WTC11 (cell line): ENCODE results near the gene AGBL1. TPM values are rescaled to one million over a fixed set of nuclear protein-coding genes. Genes with fewer than 3 reads are reported as not detected.
A peak's percentile ranks its signal among the peaks of the same experiment; 100 is the strongest.

Source experiments
- ATAC-seq: fragments of 200-7000 bp; cut with Tn5 transposase; 2 replicates; pipeline ENCODE4 v1.10.0; 2021; ENCODE audit warnings: mild to moderate bottlenecking, moderate library complexity
- CTCF ChIA-PET: fragments of 300-600 bp; sonication (Branson Sonifier 250); formaldehyde crosslinking; loops from one replicate; lab custom pipeline; 2021; ENCODE audit warnings: antibody characterized with exemption; lab: Charles Lee
- POLR2A ChIA-PET: fragments of 350-600 bp; sonication (Branson Sonifier 250); formaldehyde crosslinking; loops from one replicate; lab custom pipeline; 2021; ENCODE audit warnings: antibody characterized with exemption; lab: Charles Lee
- DNase-seq: peaks from one replicate; pipeline ENCODE4 v3.0.0; 2021; ENCODE audit warnings: low spot score
- H3K27ac Mint-ChIP-seq: 2 replicates; pipeline ENCODE4 v1.8.0; 2021; ENCODE audit warnings: mixed read lengths
- H3K27me3 Mint-ChIP-seq: 2 replicates; pipeline ENCODE4 v1.8.0; 2021; ENCODE audit warnings: low read depth, mild to moderate bottlenecking, moderate library complexity, mixed read lengths
- H3K36me3 Mint-ChIP-seq: 2 replicates; pipeline ENCODE4 v1.8.0; 2021; ENCODE audit warnings: mixed read lengths
- H3K4me1 Mint-ChIP-seq: 2 replicates; pipeline ENCODE4 v1.8.0; 2022; ENCODE audit warnings: mixed read lengths
- H3K4me3 Mint-ChIP-seq: 2 replicates; pipeline ENCODE4 v1.8.0; 2021; ENCODE audit warnings: mild to moderate bottlenecking, moderate library complexity, mixed read lengths
- H3K9me3 Mint-ChIP-seq: 2 replicates; pipeline ENCODE4 v1.8.0; 2021; ENCODE audit warnings: mixed read lengths
- ATF1 ChIP-seq: sonication (generic); formaldehyde crosslinking; IDR thresholded peaks from 2 replicates; pipeline ENCODE4 v1.8.1; 2023; ENCODE audit warnings: mild to moderate bottlenecking, moderate library complexity, missing genetic modification reagents
- ELF4 ChIP-seq: sonication (generic); formaldehyde crosslinking; IDR thresholded peaks from 2 replicates; pipeline ENCODE4 v1.8.1; 2022; ENCODE audit warnings: low read depth, mild to moderate bottlenecking, moderate library complexity, missing genetic modification reagents
- MYBL2 ChIP-seq: sonication (generic); formaldehyde crosslinking; IDR thresholded peaks from 2 replicates; pipeline ENCODE4 v1.8.1; 2023; ENCODE audit warnings: mild to moderate bottlenecking, moderate library complexity, missing genetic modification reagents
- NR3C1 ChIP-seq: sonication (generic); formaldehyde crosslinking; conservative IDR thresholded peaks from 2 replicates; pipeline ENCODE4 v1.8.1; 2023; ENCODE audit warnings: low read depth, mild to moderate bottlenecking, missing genetic modification reagents
- ZNF138 ChIP-seq: sonication (generic); formaldehyde crosslinking; conservative IDR thresholded peaks from 2 replicates; pipeline ENCODE4 v1.8.1; 2022; ENCODE audit warnings: mild to moderate bottlenecking, moderate library complexity, missing genetic modification reagents
- ZNF219 ChIP-seq: sonication (generic); formaldehyde crosslinking; IDR thresholded peaks from 2 replicates; pipeline ENCODE4 v1.8.0; 2023; ENCODE audit warnings: missing genetic modification reagents, mild to moderate bottlenecking, borderline replicate concordance
- ZNF263 ChIP-seq: sonication (generic); formaldehyde crosslinking; IDR thresholded peaks from 2 replicates; pipeline ENCODE4 v1.8.1; 2022; ENCODE audit warnings: low read depth, mild to moderate bottlenecking, moderate library complexity, missing genetic modification reagents
- ZNF416 ChIP-seq: fragments of 250-450 bp; sonication (Bioruptor Pico); IDR thresholded peaks from 2 replicates; pipeline ENCODE4 v1.9.0; 2021; ENCODE audit warnings: mild to moderate bottlenecking, inconsistent platforms
- total RNA-seq: library from RNA; stranded (reverse); gene quantifications from 3 replicates; pipeline ENCODE4 v1.2.3, GENCODE V29; 2021
- TF ChIP-seq, protein P1 (sequence below): fragments of 250-450 bp; sonication (Bioruptor Pico); IDR thresholded peaks from 2 replicates; pipeline ENCODE4 v1.9.0; 2021; ENCODE audit warnings: mild to moderate bottlenecking, borderline replicate concordance
- TF ChIP-seq, protein P2 (sequence below): sonication (generic); formaldehyde crosslinking; IDR thresholded peaks from 2 replicates; pipeline ENCODE4 v1.8.1; 2022; ENCODE audit warnings: missing genetic modification reagents, borderline replicate concordance
- TF ChIP-seq, protein P3 (sequence below): sonication (generic); formaldehyde crosslinking; IDR thresholded peaks from 2 replicates; pipeline ENCODE4 v1.8.0; 2022; ENCODE audit warnings: mild to moderate bottlenecking, missing genetic modification reagents
- TF ChIP-seq, protein P4 (sequence below): sonication (generic); formaldehyde crosslinking; IDR thresholded peaks from 2 replicates; pipeline ENCODE4 v1.8.1; 2023; ENCODE audit warnings: mild to moderate bottlenecking, missing genetic modification reagents
- TF ChIP-seq, protein P5 (sequence below): sonication (generic); formaldehyde crosslinking; IDR thresholded peaks from 2 replicates; pipeline ENCODE4 v1.8.0; 2022; ENCODE audit warnings: mild to moderate bottlenecking, missing genetic modification reagents
- TF ChIP-seq, protein P6 (sequence below): sonication (generic); formaldehyde crosslinking; IDR thresholded peaks from 2 replicates; pipeline ENCODE4 v1.8.1; 2022; ENCODE audit warnings: low read depth, missing genetic modification reagents, borderline replicate concordance
- TF ChIP-seq, protein P7 (sequence below): sonication (generic); formaldehyde crosslinking; IDR thresholded peaks from 2 replicates; pipeline ENCODE4 v1.8.0; 2022; ENCODE audit warnings: mild to moderate bottlenecking, missing genetic modification reagents
- TF ChIP-seq, protein P8 (sequence below): fragments of 250-450 bp; sonication (Bioruptor Pico); IDR thresholded peaks from 2 replicates; pipeline ENCODE4 v1.9.0; 2021; ENCODE audit warnings: mild to moderate bottlenecking

Gene AGBL1
- total RNA-seq, 1 experiment from 2014 or later: not detected

DNA sequence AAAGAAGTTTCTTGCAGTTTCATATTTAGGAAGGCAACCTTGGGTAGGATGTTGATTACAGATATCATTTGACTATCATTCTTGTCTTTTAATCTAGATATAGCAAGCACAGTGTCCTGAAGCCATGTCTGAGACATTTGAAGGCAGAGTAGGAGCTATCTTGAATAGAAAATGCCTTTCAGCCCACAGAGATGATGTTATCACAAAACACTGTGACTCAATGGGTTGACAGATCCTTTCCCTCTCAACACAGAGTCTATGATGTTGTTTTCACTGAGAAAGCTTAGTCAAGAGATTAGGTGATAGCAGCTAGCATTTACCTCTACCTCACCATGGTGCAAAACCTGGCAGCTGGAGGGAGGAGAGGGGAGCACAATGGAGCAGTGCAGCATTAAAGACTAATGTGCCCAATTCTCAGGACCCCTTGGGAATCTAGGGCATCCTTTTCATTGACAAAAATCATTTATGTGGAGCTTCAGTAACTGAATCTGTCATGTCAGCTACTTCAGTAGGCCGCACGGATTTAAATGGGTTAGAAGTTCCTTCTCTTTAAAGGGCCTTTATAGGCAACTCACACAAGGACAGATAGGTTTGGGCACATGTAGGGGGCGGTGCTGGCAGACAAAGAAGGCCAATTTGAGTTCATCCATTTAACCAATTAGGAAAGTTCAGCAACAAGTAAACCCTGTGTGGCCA, 121.8 kb downstream of the AGBL1 start:
- POLR2A ChIA-PET: no interaction called here
- peak; percentile 63 for ATAC-seq
- Mint-ChIP-seq H3K27me3 (peaks cover 3% of the 10 kb centered on the region; the same call in 1 of the 2 replicates), H3K27ac (no peak overlapping the region), H3K4me1 (peaks cover 48% of the 10 kb centered on the region), H3K9me3 (peaks cover 7% of the 10 kb centered on the region), H3K4me3 (no peak overlapping the region), H3K36me3 (no peaks in the 10 kb centered on the region)
- CTCF ChIA-PET: no interaction called here
- DNase-seq: no peak
- TF ChIP-seq ATF1 (CRISPR knock-in tag) (no peak), ZNF219 (CRISPR knock-in tag) (no peak), ELF4 (CRISPR knock-in tag) (no peak), ZNF263 (CRISPR knock-in tag) (no peak), NR3C1 (no peak)
- TF ChIP-seq, protein P1, sequence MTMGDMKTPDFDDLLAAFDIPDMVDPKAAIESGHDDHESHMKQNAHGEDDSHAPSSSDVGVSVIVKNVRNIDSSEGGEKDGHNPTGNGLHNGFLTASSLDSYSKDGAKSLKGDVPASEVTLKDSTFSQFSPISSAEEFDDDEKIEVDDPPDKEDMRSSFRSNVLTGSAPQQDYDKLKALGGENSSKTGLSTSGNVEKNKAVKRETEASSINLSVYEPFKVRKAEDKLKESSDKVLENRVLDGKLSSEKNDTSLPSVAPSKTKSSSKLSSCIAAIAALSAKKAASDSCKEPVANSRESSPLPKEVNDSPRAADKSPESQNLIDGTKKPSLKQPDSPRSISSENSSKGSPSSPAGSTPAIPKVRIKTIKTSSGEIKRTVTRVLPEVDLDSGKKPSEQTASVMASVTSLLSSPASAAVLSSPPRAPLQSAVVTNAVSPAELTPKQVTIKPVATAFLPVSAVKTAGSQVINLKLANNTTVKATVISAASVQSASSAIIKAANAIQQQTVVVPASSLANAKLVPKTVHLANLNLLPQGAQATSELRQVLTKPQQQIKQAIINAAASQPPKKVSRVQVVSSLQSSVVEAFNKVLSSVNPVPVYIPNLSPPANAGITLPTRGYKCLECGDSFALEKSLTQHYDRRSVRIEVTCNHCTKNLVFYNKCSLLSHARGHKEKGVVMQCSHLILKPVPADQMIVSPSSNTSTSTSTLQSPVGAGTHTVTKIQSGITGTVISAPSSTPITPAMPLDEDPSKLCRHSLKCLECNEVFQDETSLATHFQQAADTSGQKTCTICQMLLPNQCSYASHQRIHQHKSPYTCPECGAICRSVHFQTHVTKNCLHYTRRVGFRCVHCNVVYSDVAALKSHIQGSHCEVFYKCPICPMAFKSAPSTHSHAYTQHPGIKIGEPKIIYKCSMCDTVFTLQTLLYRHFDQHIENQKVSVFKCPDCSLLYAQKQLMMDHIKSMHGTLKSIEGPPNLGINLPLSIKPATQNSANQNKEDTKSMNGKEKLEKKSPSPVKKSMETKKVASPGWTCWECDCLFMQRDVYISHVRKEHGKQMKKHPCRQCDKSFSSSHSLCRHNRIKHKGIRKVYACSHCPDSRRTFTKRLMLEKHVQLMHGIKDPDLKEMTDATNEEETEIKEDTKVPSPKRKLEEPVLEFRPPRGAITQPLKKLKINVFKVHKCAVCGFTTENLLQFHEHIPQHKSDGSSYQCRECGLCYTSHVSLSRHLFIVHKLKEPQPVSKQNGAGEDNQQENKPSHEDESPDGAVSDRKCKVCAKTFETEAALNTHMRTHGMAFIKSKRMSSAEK: no peak
- TF ChIP-seq, protein P2, sequence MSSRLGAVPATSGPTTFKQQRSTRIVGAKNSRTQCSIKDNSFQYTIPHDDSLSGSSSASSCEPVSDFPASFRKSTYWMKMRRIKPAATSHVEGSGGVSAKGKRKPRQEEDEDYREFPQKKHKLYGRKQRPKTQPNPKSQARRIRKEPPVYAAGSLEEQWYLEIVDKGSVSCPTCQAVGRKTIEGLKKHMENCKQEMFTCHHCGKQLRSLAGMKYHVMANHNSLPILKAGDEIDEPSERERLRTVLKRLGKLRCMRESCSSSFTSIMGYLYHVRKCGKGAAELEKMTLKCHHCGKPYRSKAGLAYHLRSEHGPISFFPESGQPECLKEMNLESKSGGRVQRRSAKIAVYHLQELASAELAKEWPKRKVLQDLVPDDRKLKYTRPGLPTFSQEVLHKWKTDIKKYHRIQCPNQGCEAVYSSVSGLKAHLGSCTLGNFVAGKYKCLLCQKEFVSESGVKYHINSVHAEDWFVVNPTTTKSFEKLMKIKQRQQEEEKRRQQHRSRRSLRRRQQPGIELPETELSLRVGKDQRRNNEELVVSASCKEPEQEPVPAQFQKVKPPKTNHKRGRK: no peak
- TF ChIP-seq, all 79 proteins: peak for 0

DNA sequence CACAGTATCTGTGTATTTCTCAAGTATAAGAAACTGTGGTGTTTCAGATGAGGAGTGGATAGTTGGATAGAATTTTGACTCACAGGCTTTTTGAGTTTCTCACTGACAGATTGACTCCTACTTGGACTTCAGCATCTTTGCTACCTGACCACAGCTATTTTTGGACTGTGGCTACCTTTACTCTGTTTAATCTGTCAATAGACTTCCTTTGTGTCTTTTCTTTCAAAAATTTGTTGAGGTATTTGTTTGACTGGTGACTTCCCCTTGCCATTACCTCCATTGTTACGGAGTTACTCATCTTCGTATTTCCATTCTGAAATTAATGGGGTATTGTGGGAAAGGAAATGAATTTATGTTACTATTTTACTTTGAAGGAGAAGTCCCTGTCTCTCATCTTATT, 123.8 kb downstream of the AGBL1 start:
- H3K27me3 Mint-ChIP-seq: no peaks in the 10 kb centered on the region
- TF ChIP-seq, protein P3, sequence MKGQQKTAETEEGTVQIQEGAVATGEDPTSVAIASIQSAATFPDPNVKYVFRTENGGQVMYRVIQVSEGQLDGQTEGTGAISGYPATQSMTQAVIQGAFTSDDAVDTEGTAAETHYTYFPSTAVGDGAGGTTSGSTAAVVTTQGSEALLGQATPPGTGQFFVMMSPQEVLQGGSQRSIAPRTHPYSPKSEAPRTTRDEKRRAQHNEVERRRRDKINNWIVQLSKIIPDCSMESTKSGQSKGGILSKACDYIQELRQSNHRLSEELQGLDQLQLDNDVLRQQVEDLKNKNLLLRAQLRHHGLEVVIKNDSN: no peak
- TF ChIP-seq, protein P4, sequence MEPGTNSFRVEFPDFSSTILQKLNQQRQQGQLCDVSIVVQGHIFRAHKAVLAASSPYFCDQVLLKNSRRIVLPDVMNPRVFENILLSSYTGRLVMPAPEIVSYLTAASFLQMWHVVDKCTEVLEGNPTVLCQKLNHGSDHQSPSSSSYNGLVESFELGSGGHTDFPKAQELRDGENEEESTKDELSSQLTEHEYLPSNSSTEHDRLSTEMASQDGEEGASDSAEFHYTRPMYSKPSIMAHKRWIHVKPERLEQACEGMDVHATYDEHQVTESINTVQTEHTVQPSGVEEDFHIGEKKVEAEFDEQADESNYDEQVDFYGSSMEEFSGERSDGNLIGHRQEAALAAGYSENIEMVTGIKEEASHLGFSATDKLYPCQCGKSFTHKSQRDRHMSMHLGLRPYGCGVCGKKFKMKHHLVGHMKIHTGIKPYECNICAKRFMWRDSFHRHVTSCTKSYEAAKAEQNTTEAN (CRISPR knock-in tag): no peak
- TF ChIP-seq, protein P5, sequence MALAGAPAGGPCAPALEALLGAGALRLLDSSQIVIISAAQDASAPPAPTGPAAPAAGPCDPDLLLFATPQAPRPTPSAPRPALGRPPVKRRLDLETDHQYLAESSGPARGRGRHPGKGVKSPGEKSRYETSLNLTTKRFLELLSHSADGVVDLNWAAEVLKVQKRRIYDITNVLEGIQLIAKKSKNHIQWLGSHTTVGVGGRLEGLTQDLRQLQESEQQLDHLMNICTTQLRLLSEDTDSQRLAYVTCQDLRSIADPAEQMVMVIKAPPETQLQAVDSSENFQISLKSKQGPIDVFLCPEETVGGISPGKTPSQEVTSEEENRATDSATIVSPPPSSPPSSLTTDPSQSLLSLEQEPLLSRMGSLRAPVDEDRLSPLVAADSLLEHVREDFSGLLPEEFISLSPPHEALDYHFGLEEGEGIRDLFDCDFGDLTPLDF (CRISPR knock-in tag): no peak
- TF ChIP-seq ZNF138 (CRISPR knock-in tag) (no peak), ZNF416 (CRISPR knock-in tag) (no peak), MYBL2 (CRISPR knock-in tag) (no peak)
- TF ChIP-seq, protein P6, sequence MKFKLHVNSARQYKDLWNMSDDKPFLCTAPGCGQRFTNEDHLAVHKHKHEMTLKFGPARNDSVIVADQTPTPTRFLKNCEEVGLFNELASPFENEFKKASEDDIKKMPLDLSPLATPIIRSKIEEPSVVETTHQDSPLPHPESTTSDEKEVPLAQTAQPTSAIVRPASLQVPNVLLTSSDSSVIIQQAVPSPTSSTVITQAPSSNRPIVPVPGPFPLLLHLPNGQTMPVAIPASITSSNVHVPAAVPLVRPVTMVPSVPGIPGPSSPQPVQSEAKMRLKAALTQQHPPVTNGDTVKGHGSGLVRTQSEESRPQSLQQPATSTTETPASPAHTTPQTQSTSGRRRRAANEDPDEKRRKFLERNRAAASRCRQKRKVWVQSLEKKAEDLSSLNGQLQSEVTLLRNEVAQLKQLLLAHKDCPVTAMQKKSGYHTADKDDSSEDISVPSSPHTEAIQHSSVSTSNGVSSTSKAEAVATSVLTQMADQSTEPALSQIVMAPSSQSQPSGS (CRISPR knock-in tag): no peak
- TF ChIP-seq, protein P7, sequence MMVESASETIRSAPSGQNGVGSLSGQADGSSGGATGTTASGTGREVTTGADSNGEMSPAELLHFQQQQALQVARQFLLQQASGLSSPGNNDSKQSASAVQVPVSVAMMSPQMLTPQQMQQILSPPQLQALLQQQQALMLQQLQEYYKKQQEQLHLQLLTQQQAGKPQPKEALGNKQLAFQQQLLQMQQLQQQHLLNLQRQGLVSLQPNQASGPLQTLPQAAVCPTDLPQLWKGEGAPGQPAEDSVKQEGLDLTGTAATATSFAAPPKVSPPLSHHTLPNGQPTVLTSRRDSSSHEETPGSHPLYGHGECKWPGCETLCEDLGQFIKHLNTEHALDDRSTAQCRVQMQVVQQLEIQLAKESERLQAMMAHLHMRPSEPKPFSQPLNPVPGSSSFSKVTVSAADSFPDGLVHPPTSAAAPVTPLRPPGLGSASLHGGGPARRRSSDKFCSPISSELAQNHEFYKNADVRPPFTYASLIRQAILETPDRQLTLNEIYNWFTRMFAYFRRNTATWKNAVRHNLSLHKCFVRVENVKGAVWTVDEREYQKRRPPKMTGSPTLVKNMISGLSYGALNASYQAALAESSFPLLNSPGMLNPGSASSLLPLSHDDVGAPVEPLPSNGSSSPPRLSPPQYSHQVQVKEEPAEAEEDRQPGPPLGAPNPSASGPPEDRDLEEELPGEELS (CRISPR knock-in tag): no peak
- TF ChIP-seq, protein P8, sequence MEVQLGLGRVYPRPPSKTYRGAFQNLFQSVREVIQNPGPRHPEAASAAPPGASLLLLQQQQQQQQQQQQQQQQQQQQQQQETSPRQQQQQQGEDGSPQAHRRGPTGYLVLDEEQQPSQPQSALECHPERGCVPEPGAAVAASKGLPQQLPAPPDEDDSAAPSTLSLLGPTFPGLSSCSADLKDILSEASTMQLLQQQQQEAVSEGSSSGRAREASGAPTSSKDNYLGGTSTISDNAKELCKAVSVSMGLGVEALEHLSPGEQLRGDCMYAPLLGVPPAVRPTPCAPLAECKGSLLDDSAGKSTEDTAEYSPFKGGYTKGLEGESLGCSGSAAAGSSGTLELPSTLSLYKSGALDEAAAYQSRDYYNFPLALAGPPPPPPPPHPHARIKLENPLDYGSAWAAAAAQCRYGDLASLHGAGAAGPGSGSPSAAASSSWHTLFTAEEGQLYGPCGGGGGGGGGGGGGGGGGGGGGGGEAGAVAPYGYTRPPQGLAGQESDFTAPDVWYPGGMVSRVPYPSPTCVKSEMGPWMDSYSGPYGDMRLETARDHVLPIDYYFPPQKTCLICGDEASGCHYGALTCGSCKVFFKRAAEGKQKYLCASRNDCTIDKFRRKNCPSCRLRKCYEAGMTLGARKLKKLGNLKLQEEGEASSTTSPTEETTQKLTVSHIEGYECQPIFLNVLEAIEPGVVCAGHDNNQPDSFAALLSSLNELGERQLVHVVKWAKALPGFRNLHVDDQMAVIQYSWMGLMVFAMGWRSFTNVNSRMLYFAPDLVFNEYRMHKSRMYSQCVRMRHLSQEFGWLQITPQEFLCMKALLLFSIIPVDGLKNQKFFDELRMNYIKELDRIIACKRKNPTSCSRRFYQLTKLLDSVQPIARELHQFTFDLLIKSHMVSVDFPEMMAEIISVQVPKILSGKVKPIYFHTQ (CRISPR knock-in tag): no peak
- no peaks in the 10 kb centered on the region for H3K36me3 Mint-ChIP-seq
- ATAC-seq: no peak
- POLR2A ChIA-PET: no interaction called here
- no peak overlapping the region for H3K27ac Mint-ChIP-seq
- no peak overlapping the region for H3K4me3 Mint-ChIP-seq
- H3K4me1 Mint-ChIP-seq: peaks cover 44% of the 10 kb centered on the region
- DNase-seq: no peak
- H3K9me3 Mint-ChIP-seq: peaks cover 10% of the 10 kb centered on the region
- CTCF ChIA-PET: no interaction called here
